OCI-LY7 (cell line): ENCODE results near the gene HDAC7. TPM values are rescaled to one million over a fixed set of nuclear protein-coding genes. Genes with fewer than 3 reads are reported as not detected.

ENCODE experiments used
- BruUV-seq: library from RNA; stranded (reverse); fragments of 400-500 nt; replicated peaks from 2 replicates; lab custom pipeline; 2021; lab: Mats Ljungman, UMichigan
- CTCF ChIA-PET: fragments of 300-600 bp; sonication (Branson Sonifier 250); formaldehyde crosslinking; loops from one replicate; lab custom pipeline; 2022; ENCODE audit warnings: antibody characterized with exemption; ENCODE audit not compliant: unreplicated experiment; lab: Charles Lee
- POLR2A ChIA-PET: fragments of 300-600 bp; sonication (Branson Sonifier 250); formaldehyde crosslinking; loops from one replicate; lab custom pipeline; 2022; ENCODE audit warnings: antibody characterized with exemption; lab: Charles Lee
- DNase-seq: peaks from one replicate; pipeline ENCODE4 v3.0.0-alpha.2; 2015; ENCODE audit warnings: low spot score
- H2AFZ ChIP-seq: fragments of 200-600 bp; sonication (generic), shearing (Covaris generic); 2 replicates; pipeline ENCODE4 v1.6.1; 2014; ENCODE audit warnings: mild to moderate bottlenecking, antibody characterized with exemption, low read length, moderate library complexity
- H3K27ac ChIP-seq: fragments of 200-600 bp; sonication (generic); 2 replicates; pipeline ENCODE4 v1.5.1; 2014; ENCODE audit warnings: mixed run types, low read depth, mild to moderate bottlenecking, moderate library complexity, low read length, inconsistent platforms; ENCODE audit not compliant: poor library complexity, severe bottlenecking
- H3K36me3 ChIP-seq: fragments of 200-600 bp; sonication (generic); 2 replicates; pipeline ENCODE4 v1.6.1; 2014; ENCODE audit warnings: mild to moderate bottlenecking, antibody characterized with exemption, low read length, moderate library complexity, mixed read lengths; ENCODE audit not compliant: insufficient read depth
- H3K4me1 ChIP-seq: fragments of 200-600 bp; sonication (generic); 2 replicates; pipeline ENCODE4 v1.5.1; 2014; ENCODE audit warnings: mild to moderate bottlenecking, low read length; ENCODE audit not compliant: insufficient read depth, poor library complexity, severe bottlenecking
- H3K4me2 ChIP-seq: fragments of 200-600 bp; sonication (generic); 2 replicates; pipeline ENCODE4 v1.6.1; 2014; ENCODE audit warnings: mild to moderate bottlenecking, low read length
- H3K4me3 ChIP-seq: fragments of 200-600 bp; sonication (generic); 2 replicates; pipeline ENCODE4 v1.5.1; 2014; ENCODE audit warnings: mild to moderate bottlenecking, low read depth, low read length; ENCODE audit not compliant: poor library complexity, severe bottlenecking
- H3K79me2 ChIP-seq: fragments of 200-600 bp; sonication (generic); 2 replicates; pipeline ENCODE4 v1.6.1; 2016; ENCODE audit warnings: low read depth, mild to moderate bottlenecking, low read length, moderate library complexity, mixed read lengths; ENCODE audit not compliant: insufficient read depth
- H3K9me2 ChIP-seq: fragments of 200-600 bp; sonication (generic); 2 replicates; pipeline ENCODE4 v1.6.1; 2016; ENCODE audit warnings: mild to moderate bottlenecking, low read length, mixed read lengths; ENCODE audit not compliant: insufficient read depth
- H3K9me3 ChIP-seq: fragments of 200-600 bp; sonication (generic); 2 replicates; pipeline ENCODE4 v1.6.1; 2014; ENCODE audit warnings: mild to moderate bottlenecking, mixed run types, low read length, mixed read lengths
- H4K20me1 ChIP-seq: fragments of 200-600 bp; sonication (generic); 2 replicates; pipeline ENCODE4 v1.6.1; 2014; ENCODE audit warnings: mild to moderate bottlenecking, antibody characterized with exemption, low read length, moderate library complexity, mixed read lengths; ENCODE audit not compliant: insufficient read depth
- EZH2phosphoT487 ChIP-seq: fragments of 200-600 bp; sonication (generic); IDR thresholded peaks from 2 replicates; pipeline ENCODE4 v1.6.1; 2018; ENCODE audit warnings: low read depth, borderline replicate concordance, mild to moderate bottlenecking, mixed run types, antibody characterized with exemption, low read length, moderate library complexity, mixed read lengths
- intact Hi-C: fragments of 100-400 bp; cut with micrococcal nuclease; formaldehyde crosslinking; loops from one replicate; pipeline ENCODE4 v1.10.0; 2022; ENCODE audit not compliant: unreplicated experiment
- total RNA-seq, 2 experiments: library from RNA; depleted of rRNA in 1 of 2; stranded (reverse); fragments of >200 nt in 1 of 2; shearing (Covaris generic) in 1 of 2; gene quantifications; 2 replicates each; pipeline ENCODE4 v1.2.3, GENCODE V29; 2014 to 2022
- TF ChIP-seq, protein P1 (sequence below): fragments of 200-600 bp; sonication (generic); conservative IDR thresholded peaks from 2 replicates; pipeline ENCODE4 v1.5.1; 2014; ENCODE audit warnings: mild to moderate bottlenecking, antibody characterized with exemption, low read length, moderate library complexity, mixed read lengths

Gene HDAC7
- total RNA-seq, 2 experiments from 2014 or later = 45.9 to 131 TPM

DNA sequence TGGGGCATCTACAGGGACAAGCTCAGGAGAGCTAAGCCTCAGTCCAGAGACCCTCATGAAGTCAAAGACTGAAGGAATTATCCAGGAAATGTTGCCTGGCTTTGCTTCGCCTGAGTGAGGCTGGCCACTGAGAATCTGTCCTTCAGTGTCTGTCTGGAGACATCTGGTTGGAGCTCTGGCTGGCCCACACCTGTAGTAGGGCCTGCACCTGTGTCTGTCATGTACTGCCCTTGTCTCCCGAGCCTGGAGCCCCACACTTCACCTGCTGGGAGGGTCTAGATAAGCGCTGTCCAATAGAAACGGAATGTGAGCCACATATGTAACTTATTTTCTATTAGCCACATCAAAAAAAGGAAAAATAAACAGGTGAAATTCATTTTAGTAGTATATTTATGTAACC lies 9.9 kb upstream of the HDAC7 start:
- H3K4me2 ChIP-seq = 0 out of 2 replicates have a peak overlapping the region, but pooled peaks have one; percentile 27
- no peak overlapping the region for H3K4me3 ChIP-seq
- H3K27ac ChIP-seq = no peak overlapping the region
- H3K79me2 ChIP-seq = no peaks in the 10 kb centered on the region
- H3K36me3 ChIP-seq = no peaks in the 10 kb centered on the region
- H4K20me1 ChIP-seq = no peaks in the 10 kb centered on the region
- ChIA-PET POLR2A (interaction anchor here (0.8 to 14.2 kb wide), 4 partner anchors 9 to 278 kb away, joined by 4 to 342 read pairs (median 122); partner anchors contain the start of gene HDAC7), CTCF (interaction anchor here (0.7 to 1.9 kb wide), 4 partner anchors 8 to 89 kb away, joined by 3 to 7 read pairs (median 4); no protein-coding TSS in a partner anchor)
- TF ChIP-seq, protein P1, sequence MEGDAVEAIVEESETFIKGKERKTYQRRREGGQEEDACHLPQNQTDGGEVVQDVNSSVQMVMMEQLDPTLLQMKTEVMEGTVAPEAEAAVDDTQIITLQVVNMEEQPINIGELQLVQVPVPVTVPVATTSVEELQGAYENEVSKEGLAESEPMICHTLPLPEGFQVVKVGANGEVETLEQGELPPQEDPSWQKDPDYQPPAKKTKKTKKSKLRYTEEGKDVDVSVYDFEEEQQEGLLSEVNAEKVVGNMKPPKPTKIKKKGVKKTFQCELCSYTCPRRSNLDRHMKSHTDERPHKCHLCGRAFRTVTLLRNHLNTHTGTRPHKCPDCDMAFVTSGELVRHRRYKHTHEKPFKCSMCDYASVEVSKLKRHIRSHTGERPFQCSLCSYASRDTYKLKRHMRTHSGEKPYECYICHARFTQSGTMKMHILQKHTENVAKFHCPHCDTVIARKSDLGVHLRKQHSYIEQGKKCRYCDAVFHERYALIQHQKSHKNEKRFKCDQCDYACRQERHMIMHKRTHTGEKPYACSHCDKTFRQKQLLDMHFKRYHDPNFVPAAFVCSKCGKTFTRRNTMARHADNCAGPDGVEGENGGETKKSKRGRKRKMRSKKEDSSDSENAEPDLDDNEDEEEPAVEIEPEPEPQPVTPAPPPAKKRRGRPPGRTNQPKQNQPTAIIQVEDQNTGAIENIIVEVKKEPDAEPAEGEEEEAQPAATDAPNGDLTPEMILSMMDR = no peak
- TF ChIP-seq EZH2phosphoT487 = no peak
- no TSS peak for BruUV-seq
- H3K4me1 ChIP-seq = peaks cover 92% of the 10 kb centered on the region
- no peaks in the 10 kb centered on the region for H3K9me2 ChIP-seq
- no peak for DNase-seq
- no peaks in the 10 kb centered on the region for H3K9me3 ChIP-seq
- intact Hi-C loops = no loop called here
- peak overlapping the region; percentile 39; the same call in 1 of the 2 replicates for H2AFZ ChIP-seq

DNA sequence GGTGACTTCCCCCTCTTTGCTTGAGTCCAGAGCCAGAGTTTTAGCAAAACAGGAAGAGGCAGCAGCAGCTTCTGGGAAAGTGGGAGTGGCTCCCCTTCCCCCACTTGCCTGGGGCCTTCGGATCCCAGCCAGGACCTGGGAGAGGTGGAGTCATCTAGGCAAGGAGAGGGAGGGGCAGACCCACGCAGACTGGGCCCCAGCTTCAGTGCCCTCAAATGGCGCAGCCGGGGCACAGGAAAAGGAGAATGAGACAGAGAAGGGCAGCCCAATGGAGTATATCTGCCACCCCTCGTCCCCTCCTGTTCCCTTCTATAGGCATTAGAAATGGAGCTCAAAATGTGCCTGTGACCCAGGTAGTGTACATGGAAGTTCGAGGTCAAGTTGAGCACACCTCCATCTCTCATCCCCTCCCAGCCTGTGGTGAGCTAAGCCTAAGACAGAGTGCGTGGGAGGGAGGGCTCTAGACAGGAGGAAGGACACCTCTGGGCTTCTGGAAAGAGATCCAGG lies 9.3 kb upstream of the HDAC7 start:
- Histone ChIP-seq H3K4me2 (peak overlapping the region; percentile 27; the same call in 1 of the 2 replicates), H3K27ac (no peak overlapping the region), H2AFZ (peak overlapping the region; percentile 39; the same call in 1 of the 2 replicates)

More for the DNA sequence above, 9.3 kb upstream of the HDAC7 start:
- Histone ChIP-seq H3K4me1 (peaks cover 92% of the 10 kb centered on the region), H3K4me3 (no peak overlapping the region), H3K9me3 (no peaks in the 10 kb centered on the region), H4K20me1 (no peaks in the 10 kb centered on the region), H3K79me2 (no peaks in the 10 kb centered on the region), H3K9me2 (no peaks in the 10 kb centered on the region), H3K36me3 (no peaks in the 10 kb centered on the region)
- BruUV-seq = no TSS peak
- TF ChIP-seq EZH2phosphoT487 = no peak
- TF ChIP-seq, protein P1 = no peak
- DNase-seq = no peak
- intact Hi-C loops = no loop called here
- ChIA-PET POLR2A (interaction anchor here (0.8 to 14.2 kb wide), 4 partner anchors 9 to 279 kb away, joined by 4 to 342 read pairs (median 122); partner anchors contain the start of gene HDAC7), CTCF (interaction anchor here (0.7 to 1.9 kb wide), 6 partner anchors 9 to 88 kb away, joined by 3 to 7 read pairs (median 3); no protein-coding TSS in a partner anchor)
